ENCODE results near the gene CTNND2. TPM values are rescaled to one million over a fixed set of nuclear protein-coding genes. Genes with fewer than 3 reads are reported as not detected.
A peak's percentile ranks its signal among the peaks of the same experiment; 100 is the strongest.

Gene CTNND2
- total RNA-seq, 1 donor from 2014 or later, result 18.4 TPM

GRCh38 chr5:11494340-11494739, 409.9 kb downstream of the CTNND2 start:
- peak; percentile 48 for TF ChIP-seq CTCF (IDR thresholded peaks at IDR 0.05; ENCODE audit: borderline replicate concordance)
- no peaks in the 10 kb centered on the region for H3K9me3 ChIP-seq (replicated peaks)
- no peak for DNase-seq
- H3K27me3 ChIP-seq (ENCODE audit: low read depth), result no peaks in the 10 kb centered on the region
- intact Hi-C loops (cut with micrococcal nuclease), result loop anchor here (10.0 kb wide), 1 partner anchor 230 kb away; no protein-coding TSS in a partner anchor
- no peak overlapping the region for H3K4me3 ChIP-seq
- H3K36me3 ChIP-seq, result no peaks in the 10 kb centered on the region
- no peak overlapping the region for H3K27ac ChIP-seq (replicated peaks)
- peaks cover 7% of the 10 kb centered on the region for H3K4me1 ChIP-seq

GRCh38 chr5:11491404-11492075, 412.7 kb downstream of the CTNND2 start:
- Histone ChIP-seq H3K27me3 (ENCODE audit: low read depth) (no peaks in the 10 kb centered on the region), H3K4me3 (no peak overlapping the region), H3K4me1 (peaks cover 7% of the 10 kb centered on the region), H3K36me3 (no peaks in the 10 kb centered on the region), H3K9me3 (replicated peaks) (no peaks in the 10 kb centered on the region), H3K27ac (replicated peaks) (no peak overlapping the region)
- no peak for TF ChIP-seq CTCF (IDR thresholded peaks at IDR 0.05; ENCODE audit: borderline replicate concordance)
- intact Hi-C loops (cut with micrococcal nuclease), result loop anchor here (10.0 kb wide), 1 partner anchor 227 kb away; no protein-coding TSS in a partner anchor
- DNase-seq, result no peak

GRCh38 chr5:11483630-11484029, 420.6 kb downstream of the CTNND2 start:
- Histone ChIP-seq H3K27me3 (ENCODE audit: low read depth) (peaks cover 3% of the 10 kb centered on the region), H3K27ac (replicated peaks) (no peak overlapping the region), H3K9me3 (replicated peaks) (no peaks in the 10 kb centered on the region), H3K36me3 (no peaks in the 10 kb centered on the region), H3K4me1 (no peaks in the 10 kb centered on the region), H3K4me3 (no peak overlapping the region)
- no peak for DNase-seq
- TF ChIP-seq CTCF (IDR thresholded peaks at IDR 0.05; ENCODE audit: borderline replicate concordance), result no peak
- intact Hi-C loops (cut with micrococcal nuclease), result no loop called here

- intact Hi-C loops (cut with micrococcal nuclease), result no loop called here
- Histone ChIP-seq H3K9me3 (replicated peaks) (no peaks in the 10 kb centered on the region), H3K4me3 (no peak overlapping the region), H3K27me3 (ENCODE audit: low read depth) (peaks cover 3% of the 10 kb centered on the region), H3K27ac (replicated peaks) (no peak overlapping the region), H3K36me3 (no peaks in the 10 kb centered on the region), H3K4me1 (no peaks in the 10 kb centered on the region)
- no peak for TF ChIP-seq CTCF (IDR thresholded peaks at IDR 0.05; ENCODE audit: borderline replicate concordance)
- no peak for DNase-seq
Observed at GRCh38 chr5:11482011-11482410, 422.2 kb downstream of the CTNND2 start.

- no peak for DNase-seq
- Histone ChIP-seq H3K27me3 (ENCODE audit: low read depth) (peaks cover 3% of the 10 kb centered on the region), H3K4me3 (no peak overlapping the region), H3K9me3 (replicated peaks) (no peaks in the 10 kb centered on the region), H3K4me1 (no peaks in the 10 kb centered on the region), H3K27ac (replicated peaks) (no peak overlapping the region), H3K36me3 (no peaks in the 10 kb centered on the region)
- intact Hi-C loops (cut with micrococcal nuclease), result no loop called here
- no peak for TF ChIP-seq CTCF (IDR thresholded peaks at IDR 0.05; ENCODE audit: borderline replicate concordance)
Observed at GRCh38 chr5:11477786-11478185, 426.5 kb downstream of the CTNND2 start.
